ENCODE measurements around the gene PATL2.

GRCh38 chr15:44697014-44697413, 14.1 kb downstream of the PATL2 start:
- TF ChIP-seq CTCF (conservative IDR thresholded peaks at IDR 0.05 in 1 of 2, IDR thresholded peaks at IDR 0.05 in 1 of 2; ENCODE audit: low read depth in 1 of 2, low read length in 2 of 2) = no peak
- no peak for TF ChIP-seq EZH2 (IDR thresholded peaks at IDR 0.05; ENCODE audit: low read length, missing control alignments)

Measured in fibroblast of lung (primary cell).